ENCODE results near the gene FAM13A. TPM values are rescaled to one million over a fixed set of nuclear protein-coding genes. Genes with fewer than 3 reads are reported as not detected.

FAM13A gene
- total and polyA plus RNA-seq, 2 of the 8 experiments (the other 6 are each of a cell fraction or from before 2014, with no cell fraction given), result 7.1 to 16.5 TPM

DNA sequence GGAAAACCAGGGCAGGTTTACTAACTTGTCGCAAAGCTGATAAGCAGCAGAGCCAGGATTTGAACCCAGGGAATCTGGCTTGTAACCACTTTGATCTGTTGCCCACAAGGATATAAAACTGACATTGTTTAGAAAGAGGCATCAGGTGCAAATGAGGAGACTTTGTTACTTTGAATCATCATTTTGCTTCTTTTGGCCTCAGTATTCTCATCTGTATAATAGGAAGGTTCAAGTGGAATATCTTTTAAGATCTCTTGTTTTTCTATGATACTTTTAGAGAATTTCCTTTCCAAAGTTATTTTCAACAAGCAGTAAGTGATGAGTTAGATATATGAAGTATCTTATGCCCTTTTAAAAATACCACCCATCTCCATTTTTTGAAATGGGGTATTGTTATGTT is 301.5 kb downstream of the FAM13A start (continued):
- no peak for TF ChIP-seq SIRT6 (IDR thresholded peaks at IDR 0.05; ENCODE audit: low read length)
- TF ChIP-seq TBP (IDR thresholded peaks at IDR 0.05; ENCODE audit: low read depth, low read length), result no peak

Data from H1 (cell line).